Peyer's patch (tissue), 4 donors: Measurements from ENCODE around the gene SLC44A3.

ENCODE experiments used
- POLR2A ChIP-seq, 2 donors: fragments of 450-650 bp; IDR thresholded peaks; one replicate each; pipeline ENCODE4 v1.5.1; 2017; ENCODE audit warnings: antibody characterized with exemption in 2 of 2, mild to moderate bottlenecking in 2 of 2, moderate library complexity in 2 of 2
- TF ChIP-seq, protein P1 (sequence below), 6 experiments: fragments of 450-650 bp in 4 of 6; fragments of 200-600 bp in 2 of 6; sonication (generic) in 1 of 6; IDR thresholded peaks; one replicate each; pipeline ENCODE4 v1.5.1; 2017 to 2019; ENCODE audit warnings: antibody characterized with exemption in 6 of 6, mild to moderate bottlenecking in 3 of 6, moderate library complexity in 1 of 6

- TF ChIP-seq POLR2A (IDR thresholded peaks at IDR 0.05) = no peak
- TF ChIP-seq, protein P1, sequence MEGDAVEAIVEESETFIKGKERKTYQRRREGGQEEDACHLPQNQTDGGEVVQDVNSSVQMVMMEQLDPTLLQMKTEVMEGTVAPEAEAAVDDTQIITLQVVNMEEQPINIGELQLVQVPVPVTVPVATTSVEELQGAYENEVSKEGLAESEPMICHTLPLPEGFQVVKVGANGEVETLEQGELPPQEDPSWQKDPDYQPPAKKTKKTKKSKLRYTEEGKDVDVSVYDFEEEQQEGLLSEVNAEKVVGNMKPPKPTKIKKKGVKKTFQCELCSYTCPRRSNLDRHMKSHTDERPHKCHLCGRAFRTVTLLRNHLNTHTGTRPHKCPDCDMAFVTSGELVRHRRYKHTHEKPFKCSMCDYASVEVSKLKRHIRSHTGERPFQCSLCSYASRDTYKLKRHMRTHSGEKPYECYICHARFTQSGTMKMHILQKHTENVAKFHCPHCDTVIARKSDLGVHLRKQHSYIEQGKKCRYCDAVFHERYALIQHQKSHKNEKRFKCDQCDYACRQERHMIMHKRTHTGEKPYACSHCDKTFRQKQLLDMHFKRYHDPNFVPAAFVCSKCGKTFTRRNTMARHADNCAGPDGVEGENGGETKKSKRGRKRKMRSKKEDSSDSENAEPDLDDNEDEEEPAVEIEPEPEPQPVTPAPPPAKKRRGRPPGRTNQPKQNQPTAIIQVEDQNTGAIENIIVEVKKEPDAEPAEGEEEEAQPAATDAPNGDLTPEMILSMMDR (IDR thresholded peaks at IDR 0.05) = no peak
These were observed 5.8 kb downstream of the SLC44A3 start for GRCh38 chr1:94825936-94826335.
